Measurements from ENCODE around the gene GAS6.

- TF ChIP-seq ZBTB49 (tag by site-specific recombination; IDR thresholded peaks at IDR 0.05; ENCODE audit: low read depth) (no peak), ZNF48 (tag by site-specific recombination; IDR thresholded peaks at IDR 0.05) (no peak), CTCF (tag by site-specific recombination; IDR thresholded peaks at IDR 0.05) (no peak), ZBTB7A (tag by site-specific recombination; IDR thresholded peaks at IDR 0.05; ENCODE audit: low read depth) (no peak), YY1 (tag by site-specific recombination; IDR thresholded peaks at IDR 0.05) (no peak), ZNF23 (tag by site-specific recombination; IDR thresholded peaks at IDR 0.05; ENCODE audit: borderline replicate concordance) (no peak), ZNF747 (tag by site-specific recombination; IDR thresholded peaks at IDR 0.05) (no peak), SETDB1 (IDR thresholded peaks at IDR 0.05; ENCODE audit: insufficient read length, low read length) (no peak), REST (tag by site-specific recombination; IDR thresholded peaks at IDR 0.05) (peak; percentile 93)
Measured at GRCh38 chr13:113777311-113778260, 86.3 kb downstream of the GAS6 start.

Data from HEK293 (cell line).